Measurements from ENCODE around the gene NPAS2.

NPAS2 gene

GRCh38 chr2:100919316-100919715 is 99.4 kb downstream of the NPAS2 start:
- DNase-seq = no peak

GRCh38 chr2:100921685-100922161 is 101.8 kb downstream of the NPAS2 start:
- no peak for DNase-seq

- no peak for DNase-seq
Observed at GRCh38 chr2:100923461-100924060, 103.6 kb downstream of the NPAS2 start.

- no peak for DNase-seq
Observed at GRCh38 chr2:100924122-100924519, 104.2 kb downstream of the NPAS2 start.

GRCh38 chr2:100924520-100925451 is 104.8 kb downstream of the NPAS2 start:
- no peak for DNase-seq

GRCh38 chr2:100928235-100928634 is 108.3 kb downstream of the NPAS2 start:
- DNase-seq = no peak

GRCh38 chr2:100929147-100929546 is 109.2 kb downstream of the NPAS2 start:
- peak in 1 of 3 experiments; percentile 4 for DNase-seq

GRCh38 chr2:100934504-100935371 is 114.8 kb downstream of the NPAS2 start:
- DNase-seq = no peak

- DNase-seq = no peak
Observed at GRCh38 chr2:100935372-100935752, 115.4 kb downstream of the NPAS2 start.

- no peak for DNase-seq
Observed at GRCh38 chr2:100936070-100936741, 116.3 kb downstream of the NPAS2 start.

- no peak for DNase-seq
Observed at GRCh38 chr2:100936972-100937542, 117.1 kb downstream of the NPAS2 start.

GRCh38 chr2:100938031-100939026 is 118.4 kb downstream of the NPAS2 start:
- DNase-seq = no peak

- no peak for DNase-seq
Observed at GRCh38 chr2:100939445-100939844, 119.5 kb downstream of the NPAS2 start.

GRCh38 chr2:100940240-100940639 is 120.3 kb downstream of the NPAS2 start:
- DNase-seq = no peak

GRCh38 chr2:100940766-100941645 is 121.1 kb downstream of the NPAS2 start:
- no peak for DNase-seq

GRCh38 chr2:100941646-100942240 is 121.8 kb downstream of the NPAS2 start:
- no peak for DNase-seq

GRCh38 chr2:100944617-100945432 is 124.9 kb downstream of the NPAS2 start:
- DNase-seq = no peak

- DNase-seq = no peak
Observed at GRCh38 chr2:100945433-100945740, 125.4 kb downstream of the NPAS2 start.
